Measurements from ENCODE around the gene DUSP22. TPM values are rescaled to one million over a fixed set of nuclear protein-coding genes. Genes with fewer than 3 reads are reported as not detected.

Gene DUSP22
- total and polyA plus RNA-seq, 9 of the 15 experiments (the other 6 are each of a cell fraction or from before 2014, with no cell fraction given): 9.3 to 19.4 (median 11.8) TPM

DNA sequence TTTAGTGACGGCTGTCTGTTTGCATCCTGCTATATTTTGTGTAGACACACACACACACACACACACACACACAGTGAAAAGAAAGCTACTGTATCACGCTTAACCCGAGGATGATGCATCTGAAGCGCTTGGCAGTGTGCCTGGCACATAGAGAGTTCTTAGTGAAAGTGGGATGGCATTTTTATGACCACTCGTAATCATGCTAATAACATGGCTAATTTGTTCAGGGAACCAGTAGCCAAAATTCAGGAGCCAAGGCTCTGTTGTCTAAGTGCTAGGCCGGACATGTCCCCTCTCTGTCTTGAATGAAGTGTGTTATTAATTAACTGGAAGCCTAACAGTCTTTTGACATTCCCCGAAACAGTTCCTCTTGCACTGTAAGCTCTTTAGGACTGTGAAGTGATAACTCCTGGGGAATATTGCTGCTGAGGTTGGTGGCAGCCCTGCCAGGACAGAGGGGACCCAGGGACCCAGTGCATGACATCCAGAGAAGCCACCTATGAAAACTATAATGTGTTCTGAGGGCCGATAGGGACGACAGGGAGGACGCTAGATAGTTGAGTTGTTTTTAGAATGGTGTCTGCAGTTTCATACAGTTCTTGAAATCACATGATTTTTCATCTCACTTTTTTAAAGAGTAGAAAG, 54.2 kb downstream of the DUSP22 start (continued):
- TF ChIP-seq, protein P1, sequence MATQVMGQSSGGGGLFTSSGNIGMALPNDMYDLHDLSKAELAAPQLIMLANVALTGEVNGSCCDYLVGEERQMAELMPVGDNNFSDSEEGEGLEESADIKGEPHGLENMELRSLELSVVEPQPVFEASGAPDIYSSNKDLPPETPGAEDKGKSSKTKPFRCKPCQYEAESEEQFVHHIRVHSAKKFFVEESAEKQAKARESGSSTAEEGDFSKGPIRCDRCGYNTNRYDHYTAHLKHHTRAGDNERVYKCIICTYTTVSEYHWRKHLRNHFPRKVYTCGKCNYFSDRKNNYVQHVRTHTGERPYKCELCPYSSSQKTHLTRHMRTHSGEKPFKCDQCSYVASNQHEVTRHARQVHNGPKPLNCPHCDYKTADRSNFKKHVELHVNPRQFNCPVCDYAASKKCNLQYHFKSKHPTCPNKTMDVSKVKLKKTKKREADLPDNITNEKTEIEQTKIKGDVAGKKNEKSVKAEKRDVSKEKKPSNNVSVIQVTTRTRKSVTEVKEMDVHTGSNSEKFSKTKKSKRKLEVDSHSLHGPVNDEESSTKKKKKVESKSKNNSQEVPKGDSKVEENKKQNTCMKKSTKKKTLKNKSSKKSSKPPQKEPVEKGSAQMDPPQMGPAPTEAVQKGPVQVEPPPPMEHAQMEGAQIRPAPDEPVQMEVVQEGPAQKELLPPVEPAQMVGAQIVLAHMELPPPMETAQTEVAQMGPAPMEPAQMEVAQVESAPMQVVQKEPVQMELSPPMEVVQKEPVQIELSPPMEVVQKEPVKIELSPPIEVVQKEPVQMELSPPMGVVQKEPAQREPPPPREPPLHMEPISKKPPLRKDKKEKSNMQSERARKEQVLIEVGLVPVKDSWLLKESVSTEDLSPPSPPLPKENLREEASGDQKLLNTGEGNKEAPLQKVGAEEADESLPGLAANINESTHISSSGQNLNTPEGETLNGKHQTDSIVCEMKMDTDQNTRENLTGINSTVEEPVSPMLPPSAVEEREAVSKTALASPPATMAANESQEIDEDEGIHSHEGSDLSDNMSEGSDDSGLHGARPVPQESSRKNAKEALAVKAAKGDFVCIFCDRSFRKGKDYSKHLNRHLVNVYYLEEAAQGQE (IDR thresholded peaks at IDR 0.05; ENCODE audit: borderline replicate concordance): no peak
- TF ChIP-seq, protein P1 (CRISPR knock-in tag; IDR thresholded peaks at IDR 0.05; ENCODE audit: low read depth): no peak
- TF ChIP-seq SMARCB1 (IDR thresholded peaks at IDR 0.05; ENCODE audit: insufficient read length, low read depth) (no peak), ZEB2 (IDR thresholded peaks at IDR 0.05) (no peak), MLLT1 (IDR thresholded peaks at IDR 0.05) (no peak)
